Iris pigment epithelial cell (primary cell): ENCODE measurements around the gene S100Z.

Source experiments
- DNase-seq: peaks from one replicate; pipeline ENCODE4 v3.0.0-alpha.2; 2011; ENCODE audit warnings: low read depth

The S100Z gene

DNA sequence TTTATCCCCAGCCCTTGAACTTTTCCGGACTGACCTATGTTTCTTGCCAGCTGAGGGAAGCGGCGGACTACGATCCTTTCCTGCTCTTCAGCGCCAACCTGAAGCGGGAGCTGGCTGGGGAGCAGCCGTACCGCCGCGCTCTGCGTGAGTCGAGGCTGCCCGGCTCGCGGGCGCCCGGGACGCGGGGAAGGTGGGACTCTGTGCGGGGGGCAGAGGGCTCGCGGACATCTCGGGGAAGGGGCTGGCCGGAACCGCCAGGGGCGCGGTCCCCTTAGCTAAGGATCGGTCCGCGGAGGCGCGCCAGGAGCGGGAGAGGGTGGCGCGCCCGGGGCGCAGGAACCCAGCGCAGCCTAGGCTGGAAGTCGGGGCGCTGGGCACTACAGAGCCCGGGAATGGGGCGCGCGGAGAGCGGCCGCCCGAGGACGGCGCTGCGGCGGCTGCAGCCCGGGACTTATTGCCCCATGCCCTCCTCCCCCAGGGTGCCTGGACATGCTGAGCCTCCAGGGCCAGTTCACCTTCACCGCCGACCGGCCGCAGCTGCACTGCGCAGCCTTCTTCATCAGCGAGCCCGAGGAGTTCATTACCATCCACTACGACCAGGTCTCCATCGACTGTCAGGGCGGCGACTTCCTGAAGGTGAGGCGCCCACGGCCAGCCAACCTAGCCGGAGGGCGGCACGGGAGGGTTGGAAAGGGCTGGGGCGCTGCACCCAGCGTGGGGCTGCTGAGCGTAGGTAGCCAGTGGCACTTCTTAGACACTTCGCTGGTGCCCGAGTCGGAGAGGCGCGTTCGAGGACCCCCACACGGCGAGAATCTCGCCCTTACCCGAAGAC is 104.0 kb downstream of the S100Z start:
- DNase-seq = peak; percentile 30

DNA sequence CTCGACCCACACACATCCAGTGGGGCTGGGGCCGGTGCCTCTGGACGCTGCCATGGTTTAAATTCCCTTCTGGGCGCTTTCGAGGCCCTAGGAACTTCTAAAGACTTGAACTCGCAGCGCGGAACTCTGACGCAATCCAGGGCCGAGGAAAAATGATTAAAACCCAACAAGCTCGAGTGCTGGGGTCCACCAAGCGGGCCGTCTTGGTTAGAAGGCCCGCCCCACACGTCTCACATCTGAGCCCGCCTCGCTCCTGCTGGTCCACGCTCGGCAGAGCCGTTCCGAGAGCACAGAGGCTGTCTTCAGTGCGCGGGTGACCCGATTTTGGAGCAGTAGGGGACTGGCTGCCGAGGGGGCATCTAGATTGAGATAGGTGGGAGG is 104.6 kb downstream of the S100Z start:
- DNase-seq = no peak

DNA sequence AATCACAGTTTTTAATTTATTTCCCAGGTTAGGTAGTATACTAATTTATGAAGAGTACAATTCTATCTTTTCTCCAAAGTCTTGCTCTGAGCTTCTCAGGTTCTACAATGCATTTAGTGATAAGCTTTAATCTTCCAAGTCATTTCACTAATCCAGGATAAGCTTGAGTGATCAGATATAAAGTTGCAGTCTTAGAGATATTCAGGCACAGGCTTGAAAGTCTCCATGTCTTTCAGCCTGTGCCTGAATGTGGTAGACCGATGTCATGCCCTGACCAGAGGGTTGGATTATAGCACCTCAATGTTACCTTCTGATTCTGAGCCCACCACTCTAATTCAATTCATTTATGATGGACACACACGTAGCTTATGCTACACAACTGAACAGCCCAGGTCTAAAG is 106.2 kb downstream of the S100Z start:
- no peak for DNase-seq

DNA sequence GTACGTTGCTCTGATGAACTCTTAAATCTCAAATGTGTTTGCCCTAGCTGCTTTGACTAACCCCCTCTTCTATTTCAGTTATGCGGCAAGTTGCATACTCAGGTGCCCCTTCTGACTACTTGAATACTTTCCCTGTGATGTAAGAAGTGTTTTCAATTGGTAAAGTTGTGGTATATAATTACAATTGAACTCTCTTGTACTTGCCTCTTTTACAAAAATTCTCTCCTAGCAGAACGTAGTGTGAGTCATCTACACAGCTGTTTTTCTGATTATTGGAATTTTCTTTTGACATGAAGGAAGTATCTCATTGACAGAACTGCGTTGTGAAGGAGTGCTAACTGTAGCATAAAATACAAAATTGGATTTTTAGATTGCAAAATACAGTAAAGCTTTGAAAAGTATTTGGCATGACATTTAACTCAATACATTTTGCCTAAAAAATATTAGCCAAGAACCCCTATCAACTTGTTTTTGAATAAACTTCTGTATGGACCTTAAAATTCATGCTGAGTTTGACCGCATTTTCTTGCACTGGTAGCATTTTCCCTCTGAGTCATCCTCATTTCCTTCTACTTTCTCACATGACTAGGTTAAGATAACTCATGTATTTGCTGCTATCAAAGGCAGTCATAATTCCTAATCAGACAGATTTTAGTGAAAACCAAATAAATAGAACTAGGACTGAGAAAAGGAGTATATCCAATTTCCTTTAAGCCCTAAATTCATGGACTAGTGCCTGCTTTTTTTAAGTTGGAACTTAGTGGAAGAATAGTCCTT is 109.4 kb downstream of the S100Z start:
- peak; percentile 87 for DNase-seq

DNA sequence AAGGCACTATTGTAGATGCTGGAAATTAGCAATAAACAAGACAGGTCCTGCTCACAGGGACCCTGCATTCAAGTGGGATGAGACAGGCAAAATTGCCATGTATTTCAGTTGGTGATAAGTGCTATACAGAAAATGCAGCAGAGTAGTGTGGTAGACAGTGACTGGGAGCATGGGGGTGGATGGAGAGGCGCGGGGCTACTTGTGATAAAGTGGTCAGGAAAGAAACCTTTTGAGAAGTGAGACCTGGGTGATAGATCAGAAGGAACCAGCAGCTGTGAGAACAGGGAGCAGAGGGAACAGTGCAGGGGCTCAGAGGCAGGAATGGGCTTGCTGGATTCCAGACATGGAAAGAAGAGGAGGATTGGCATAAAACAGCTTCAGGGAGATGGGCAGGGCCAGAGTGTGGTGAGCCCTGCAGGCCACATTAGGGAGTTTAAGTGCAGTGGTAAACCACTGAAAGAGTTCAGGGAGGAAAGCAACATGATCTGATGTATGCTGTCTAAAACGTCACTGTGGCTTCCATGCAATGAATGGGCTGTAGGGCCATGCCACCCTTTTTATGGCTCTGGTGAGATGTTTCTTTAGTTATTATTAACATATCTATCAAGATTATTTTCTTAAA is 110.3 kb downstream of the S100Z start:
- DNase-seq = no peak

DNA sequence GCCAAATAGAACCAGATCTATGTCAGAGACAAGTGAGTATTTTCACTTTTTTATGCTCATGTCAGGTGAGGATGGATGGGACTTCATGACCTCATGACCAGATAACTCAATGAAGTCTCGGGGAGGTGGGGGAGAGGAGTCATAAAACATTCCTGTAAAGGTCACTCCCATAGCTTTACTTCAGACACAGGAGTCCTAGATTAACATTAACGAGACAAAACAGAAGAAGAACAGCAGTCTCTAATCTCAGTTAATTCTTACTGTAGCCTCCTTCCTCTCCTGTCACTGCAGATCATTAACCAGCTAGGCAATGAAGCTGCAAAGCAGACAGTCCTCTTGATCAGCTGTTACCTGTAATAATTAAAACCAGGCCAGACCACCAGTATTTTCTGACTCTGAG is 114.2 kb downstream of the S100Z start:
- DNase-seq = no peak
